CD14-positive monocyte (primary cell): ENCODE measurements around the gene ADAMTSL2. TPM values are rescaled to one million over a fixed set of nuclear protein-coding genes. Genes with fewer than 3 reads are reported as not detected.

Experiments used
- DNase-seq, 3 donors: peaks; one replicate each; pipeline ENCODE4 v3.0.0-alpha.2; 2011 to 2022
- H2AFZ ChIP-seq: 2 replicates; pipeline ENCODE4 v1.6.0; 2012; ENCODE audit warnings: mild to moderate bottlenecking, low read depth, low read length, inconsistent platforms; ENCODE audit not compliant: insufficient read depth, poor library complexity, severe bottlenecking
- H3K27ac ChIP-seq, 2 donors: 1 replicate in 1 of 2; 2 replicates in 1 of 2; pipeline ENCODE4 v1.5.1; 2012 to 2013; ENCODE audit warnings: low read length in 2 of 2, control low read depth in 1 of 2, inconsistent platforms in 1 of 2, low read depth in 1 of 2, mild to moderate bottlenecking in 1 of 2
- H3K27me3 ChIP-seq, 2 donors: one replicate each; pipeline versions ENCODE4 v1.6.0 to v1.6.1; 2011 to 2013; ENCODE audit warnings: low read length in 2 of 2; ENCODE audit not compliant: control insufficient read depth in 2 of 2, insufficient read depth in 2 of 2
- H3K36me3 ChIP-seq, 2 donors: replicated peaks in 1 of 2; 1 replicate in 1 of 2; 2 replicates in 1 of 2; pipeline versions ENCODE4 v1.5.1 to v1.6.1; 2012 to 2013; ENCODE audit warnings: low read length in 2 of 2, control low read depth in 1 of 2, inconsistent platforms in 1 of 2, mild to moderate bottlenecking in 1 of 2; ENCODE audit not compliant: insufficient read depth in 2 of 2, control insufficient read depth in 1 of 2
- H3K4me1 ChIP-seq, 2 donors: 1 replicate in 1 of 2; 2 replicates in 1 of 2; pipeline versions ENCODE4 v1.5.1 to v1.6.1; 2012 to 2013; ENCODE audit warnings: low read length in 2 of 2, control low read depth in 1 of 2, inconsistent platforms in 1 of 2, mild to moderate bottlenecking in 1 of 2, moderate library complexity in 1 of 2; ENCODE audit not compliant: insufficient read depth in 2 of 2, control insufficient read depth in 1 of 2
- H3K4me2 ChIP-seq: replicated peaks from 2 replicates; pipeline ENCODE3; 2012; ENCODE audit warnings: low read length, moderate library complexity, mild to moderate bottlenecking; ENCODE audit not compliant: poor library complexity, severe bottlenecking; ENCODE audit errors: extremely low read depth
- H3K4me3 ChIP-seq, 3 experiments: fragments of 200-600 bp in 1 of 3; sonication (generic) in 1 of 3; replicated peaks in 1 of 3; 1 replicate in 2 of 3; 2 replicates in 1 of 3; pipeline ENCODE4 v1.5.1; 2011 to 2013; ENCODE audit warnings: low read length in 3 of 3, mild to moderate bottlenecking in 3 of 3, control low read depth in 2 of 3, low read depth in 2 of 3, inconsistent platforms in 1 of 3, moderate library complexity in 1 of 3
- H3K79me2 ChIP-seq: 2 replicates; pipeline ENCODE4 v1.6.0; 2012; ENCODE audit warnings: mild to moderate bottlenecking, control low read depth, inconsistent platforms, low read length, moderate library complexity; ENCODE audit not compliant: insufficient read depth
- H3K9ac ChIP-seq: 2 replicates; pipeline ENCODE4 v1.6.0; 2017; ENCODE audit warnings: low read length, mild to moderate bottlenecking; ENCODE audit not compliant: insufficient read depth, poor library complexity, severe bottlenecking
- H3K9me3 ChIP-seq, 2 donors: replicated peaks in 1 of 2; 1 replicate in 1 of 2; 2 replicates in 1 of 2; pipeline versions ENCODE4 v1.5.1 to v1.6.1; 2012 to 2013; ENCODE audit warnings: low read length in 2 of 2, control low read depth in 1 of 2; ENCODE audit not compliant: control insufficient read depth in 1 of 2, insufficient read depth in 1 of 2
- H4K20me1 ChIP-seq: 2 replicates; pipeline ENCODE4 v1.6.0; 2012; ENCODE audit warnings: mild to moderate bottlenecking, low read length, control low read depth, moderate library complexity; ENCODE audit not compliant: insufficient read depth
- H3K27ac Mint-ChIP-seq, 7 donors: one replicate each; pipeline ENCODE4 v1.8.0; 2020; ENCODE audit warnings: mild to moderate bottlenecking in 7 of 7, mixed read lengths in 7 of 7, moderate library complexity in 6 of 7, inconsistent platforms in 2 of 7
- H3K27me3 Mint-ChIP-seq, 3 donors: one replicate each; pipeline ENCODE4 v1.8.0; 2021 to 2022; ENCODE audit warnings: low read depth in 3 of 3, mild to moderate bottlenecking in 3 of 3, mixed read lengths in 3 of 3, moderate library complexity in 3 of 3, inconsistent platforms in 1 of 3
- H3K36me3 Mint-ChIP-seq, 2 donors: one replicate each; pipeline ENCODE4 v1.8.0; 2020; ENCODE audit warnings: mixed read lengths in 2 of 2, inconsistent platforms in 1 of 2, mild to moderate bottlenecking in 1 of 2
- H3K4me1 Mint-ChIP-seq: one replicate; pipeline ENCODE4 v1.8.0; 2020; ENCODE audit warnings: mild to moderate bottlenecking, mixed read lengths
- H3K4me3 Mint-ChIP-seq, 2 donors: one replicate each; pipeline ENCODE4 v1.8.0; 2020; ENCODE audit warnings: mild to moderate bottlenecking in 2 of 2, mixed read lengths in 2 of 2, moderate library complexity in 1 of 2
- H3K9me3 Mint-ChIP-seq, 7 donors: one replicate each; pipeline ENCODE4 v1.8.0; 2020 to 2022; ENCODE audit warnings: mixed read lengths in 7 of 7, mild to moderate bottlenecking in 6 of 7, moderate library complexity in 6 of 7, inconsistent platforms in 2 of 7
- WGBS: methylation state at CpG from one replicate; pipeline ENCODE4 v1.1.5; 2013; ENCODE audit warnings: missing lambda C conversion rate; ENCODE audit not compliant: insufficient coverage; 5-methylcytosine and 5-hydroxymethylcytosine counted together
- intact Hi-C, 2 donors: fragments of 100-400 bp; cut with micrococcal nuclease; formaldehyde crosslinking; loops; one replicate each; pipeline versions ENCODE4 v1.15.0 to v1.15.1; 2023
- polyA plus RNA-seq, 3 donors: library from polyadenylated mRNA; depleted of rRNA in 1 of 3; unstranded in 2 of 3; stranded (reverse) in 1 of 3; fragments of 300-500 nt in 2 of 3; fragments of >200 nt in 1 of 3; fragmentation: Illumina TruSeq in 2 of 3; gene quantifications; 1 replicate in 2 of 3; 2 replicates in 1 of 3; pipeline ENCODE4 v1.2.3, GENCODE V29; 2012 to 2021
- TF ChIP-seq, protein P1 (sequence below): fragments of 200-600 bp; IDR thresholded peaks from one replicate; pipeline ENCODE4 v1.8.0; 2022; ENCODE audit warnings: antibody characterized with exemption, mild to moderate bottlenecking

Gene ADAMTSL2
- polyA plus RNA-seq, 3 donors, result 0.08 TPM; not detected in 2

DNA sequence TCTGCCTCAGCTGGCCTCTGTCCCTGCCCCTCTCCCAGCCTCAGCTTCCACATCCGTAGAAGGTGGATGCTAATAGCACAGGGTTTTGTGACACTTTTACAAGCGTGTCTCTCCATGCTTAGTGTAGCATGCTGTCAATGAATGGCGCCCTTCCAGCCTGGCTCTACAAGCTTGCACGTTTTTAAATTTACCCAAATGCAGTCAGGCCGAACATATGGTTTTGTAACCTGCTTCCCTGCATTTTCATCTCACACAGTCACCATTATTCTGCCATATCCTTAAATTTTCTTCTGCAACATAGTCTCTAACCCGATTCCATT, 45.9 kb downstream of the ADAMTSL2 start:
- no peaks in the 10 kb centered on the region for H3K36me3 Mint-ChIP-seq
- peaks cover 0 to 2% (median 0%) of the 10 kb centered on the region in 7 donors for H3K9me3 Mint-ChIP-seq
- Histone ChIP-seq H3K27me3 (peaks cover 2 to 48% of the 10 kb centered on the region in 2 donors), H3K79me2 (no peaks in the 10 kb centered on the region), H3K27ac (no peak overlapping the region), H3K9me3 (no peaks in the 10 kb centered on the region), H3K4me1 (no peaks in the 10 kb centered on the region), H3K4me2 (no peak overlapping the region), H3K4me3 (no peak overlapping the region), H3K9ac (no peak overlapping the region), H4K20me1 (no peaks in the 10 kb centered on the region), H3K36me3 (no peaks in the 10 kb centered on the region), H2AFZ (no peak overlapping the region)
- peaks cover 3% of the 10 kb centered on the region for H3K4me1 Mint-ChIP-seq
- TF ChIP-seq, protein P1, sequence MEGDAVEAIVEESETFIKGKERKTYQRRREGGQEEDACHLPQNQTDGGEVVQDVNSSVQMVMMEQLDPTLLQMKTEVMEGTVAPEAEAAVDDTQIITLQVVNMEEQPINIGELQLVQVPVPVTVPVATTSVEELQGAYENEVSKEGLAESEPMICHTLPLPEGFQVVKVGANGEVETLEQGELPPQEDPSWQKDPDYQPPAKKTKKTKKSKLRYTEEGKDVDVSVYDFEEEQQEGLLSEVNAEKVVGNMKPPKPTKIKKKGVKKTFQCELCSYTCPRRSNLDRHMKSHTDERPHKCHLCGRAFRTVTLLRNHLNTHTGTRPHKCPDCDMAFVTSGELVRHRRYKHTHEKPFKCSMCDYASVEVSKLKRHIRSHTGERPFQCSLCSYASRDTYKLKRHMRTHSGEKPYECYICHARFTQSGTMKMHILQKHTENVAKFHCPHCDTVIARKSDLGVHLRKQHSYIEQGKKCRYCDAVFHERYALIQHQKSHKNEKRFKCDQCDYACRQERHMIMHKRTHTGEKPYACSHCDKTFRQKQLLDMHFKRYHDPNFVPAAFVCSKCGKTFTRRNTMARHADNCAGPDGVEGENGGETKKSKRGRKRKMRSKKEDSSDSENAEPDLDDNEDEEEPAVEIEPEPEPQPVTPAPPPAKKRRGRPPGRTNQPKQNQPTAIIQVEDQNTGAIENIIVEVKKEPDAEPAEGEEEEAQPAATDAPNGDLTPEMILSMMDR, result no peak
- H3K4me3 Mint-ChIP-seq, result peak overlapping the region in 1 of 2 donors; percentile 10
- intact Hi-C loops, result no loop called here
- 93% methylated on average over 5 of the region's 6 CpGs for WGBS
- H3K27ac Mint-ChIP-seq, result no peak overlapping the region
- no peak for DNase-seq
- H3K27me3 Mint-ChIP-seq, result peaks cover 32 to 64% (median 55%) of the 10 kb centered on the region in 3 donors

DNA sequence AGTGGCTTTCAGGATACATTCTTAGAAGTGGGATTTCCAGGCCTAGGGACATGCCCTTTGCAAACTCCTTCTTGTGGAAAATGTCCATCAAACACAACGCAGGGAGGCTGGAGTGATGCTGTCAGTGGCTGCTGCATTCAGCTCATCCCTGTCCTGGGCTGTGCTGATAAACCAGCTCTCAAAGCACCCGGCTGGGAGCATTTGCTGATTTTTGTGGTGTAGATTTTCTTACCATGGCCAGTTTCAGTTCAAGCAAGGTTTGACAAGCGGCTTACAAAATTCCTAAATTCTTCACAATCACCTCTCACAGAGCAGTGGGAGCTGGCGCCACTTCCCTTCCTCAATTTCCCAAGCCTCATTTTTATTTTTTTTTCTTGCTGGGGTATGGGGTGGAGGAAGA, 46.5 kb downstream of the ADAMTSL2 start:
- Histone ChIP-seq H3K79me2 (no peaks in the 10 kb centered on the region), H3K9ac (no peak overlapping the region), H3K4me3 (no peak overlapping the region), H3K4me2 (no peak overlapping the region), H3K27ac (no peak overlapping the region), H2AFZ (no peak overlapping the region), H3K27me3 (peaks cover 2 to 54% of the 10 kb centered on the region in 2 donors), H4K20me1 (no peaks in the 10 kb centered on the region), H3K9me3 (no peaks in the 10 kb centered on the region), H3K4me1 (no peaks in the 10 kb centered on the region), H3K36me3 (no peaks in the 10 kb centered on the region)
- DNase-seq, result no peak
- H3K27me3 Mint-ChIP-seq, result peaks cover 33 to 66% (median 61%) of the 10 kb centered on the region in 3 donors
- TF ChIP-seq, protein P1, result no peak
- no peak overlapping the region for H3K27ac Mint-ChIP-seq
- no CpG with 5 or more reads among the region's 4 CpGs for WGBS
- no peak overlapping the region for H3K4me3 Mint-ChIP-seq
- peaks cover 0 to 2% (median 0%) of the 10 kb centered on the region in 7 donors for H3K9me3 Mint-ChIP-seq
- peaks cover 3% of the 10 kb centered on the region for H3K4me1 Mint-ChIP-seq
- H3K36me3 Mint-ChIP-seq, result no peaks in the 10 kb centered on the region
- intact Hi-C loops, result no loop called here
